Measurements from ENCODE around the gene IL17F. TPM values are rescaled to one million over a fixed set of nuclear protein-coding genes. Genes with fewer than 3 reads are reported as not detected.

IL17F gene
- total RNA-seq, 1 donor from 2014 or later, result not detected

- H3K27ac Mint-ChIP-seq (ENCODE audit: unreplicated experiment), result no peak overlapping the region
- H3K36me3 Mint-ChIP-seq (ENCODE audit: unreplicated experiment), result no peaks in the 10 kb centered on the region
Observed at GRCh38 chr6:52285177-52286068, 41.1 kb upstream of the IL17F start.

GRCh38 chr6:52284460-52285176 is 40.3 kb upstream of the IL17F start, which contains the start of gene MCM3:
Gene MCM3 (minus strand): TSS chr6:52284742. CDS start chr6:52284674, 68 bp downstream.
- H3K36me3 Mint-ChIP-seq (ENCODE audit: unreplicated experiment), result no peaks in the 10 kb centered on the region
- no peak within 1 kb of the TSS for H3K27ac Mint-ChIP-seq (ENCODE audit: unreplicated experiment)
- TF ChIP-seq CTCF (IDR thresholded peaks at IDR 0.05; ENCODE audit: partially characterized antibody, unreplicated experiment), result peak; percentile 16
- peak within 1 kb of the TSS; percentile 58 for H3K4me3 Mint-ChIP-seq (ENCODE audit: unreplicated experiment)
- DNase-seq, result peak; percentile 93
- no peaks in the 10 kb centered on the region for H3K4me1 Mint-ChIP-seq (ENCODE audit: low read depth, unreplicated experiment)
- no peaks in the 10 kb centered on the region for H3K9me3 Mint-ChIP-seq (ENCODE audit: unreplicated experiment)
- no peaks in the 10 kb centered on the region for H3K27me3 Mint-ChIP-seq (ENCODE audit: unreplicated experiment)

More at GRCh38 chr6:52285177-52286068, 41.1 kb upstream of the IL17F start:
- no peak for TF ChIP-seq CTCF (IDR thresholded peaks at IDR 0.05; ENCODE audit: partially characterized antibody, unreplicated experiment)
- H3K9me3 Mint-ChIP-seq (ENCODE audit: unreplicated experiment), result no peaks in the 10 kb centered on the region
- no peak for DNase-seq
- no peaks in the 10 kb centered on the region for H3K27me3 Mint-ChIP-seq (ENCODE audit: unreplicated experiment)
- no peaks in the 10 kb centered on the region for H3K4me1 Mint-ChIP-seq (ENCODE audit: low read depth, unreplicated experiment)
- H3K4me3 Mint-ChIP-seq (ENCODE audit: unreplicated experiment), result no peak overlapping the region

- Mint-ChIP-seq H3K4me3 (ENCODE audit: unreplicated experiment) (no peak overlapping the region), H3K27ac (ENCODE audit: unreplicated experiment) (no peak overlapping the region), H3K27me3 (ENCODE audit: unreplicated experiment) (no peaks in the 10 kb centered on the region), H3K36me3 (ENCODE audit: unreplicated experiment) (no peaks in the 10 kb centered on the region), H3K4me1 (ENCODE audit: low read depth, unreplicated experiment) (no peaks in the 10 kb centered on the region), H3K9me3 (ENCODE audit: unreplicated experiment) (no peaks in the 10 kb centered on the region)
- peak; percentile 62 for DNase-seq
- no peak for TF ChIP-seq CTCF (IDR thresholded peaks at IDR 0.05; ENCODE audit: partially characterized antibody, unreplicated experiment)
Observed at GRCh38 chr6:52284131-52284459, 39.8 kb upstream of the IL17F start.

GRCh38 chr6:52283111-52283510 is 38.8 kb upstream of the IL17F start:
- H3K4me1 Mint-ChIP-seq (ENCODE audit: low read depth, unreplicated experiment), result no peaks in the 10 kb centered on the region
- peak overlapping the region; percentile 58 for H3K4me3 Mint-ChIP-seq (ENCODE audit: unreplicated experiment)
- no peak for TF ChIP-seq CTCF (IDR thresholded peaks at IDR 0.05; ENCODE audit: partially characterized antibody, unreplicated experiment)
- H3K27ac Mint-ChIP-seq (ENCODE audit: unreplicated experiment), result no peak overlapping the region
- no peaks in the 10 kb centered on the region for H3K27me3 Mint-ChIP-seq (ENCODE audit: unreplicated experiment)
- DNase-seq, result no peak
- H3K36me3 Mint-ChIP-seq (ENCODE audit: unreplicated experiment), result no peaks in the 10 kb centered on the region
- H3K9me3 Mint-ChIP-seq (ENCODE audit: unreplicated experiment), result no peaks in the 10 kb centered on the region

GRCh38 chr6:52276130-52276529 is 31.8 kb upstream of the IL17F start:
- Mint-ChIP-seq H3K4me1 (ENCODE audit: low read depth, unreplicated experiment) (no peaks in the 10 kb centered on the region), H3K36me3 (ENCODE audit: unreplicated experiment) (no peaks in the 10 kb centered on the region), H3K27ac (ENCODE audit: unreplicated experiment) (no peak overlapping the region), H3K9me3 (ENCODE audit: unreplicated experiment) (no peaks in the 10 kb centered on the region), H3K4me3 (ENCODE audit: unreplicated experiment) (no peak overlapping the region), H3K27me3 (ENCODE audit: unreplicated experiment) (no peaks in the 10 kb centered on the region)
- TF ChIP-seq CTCF (IDR thresholded peaks at IDR 0.05; ENCODE audit: partially characterized antibody, unreplicated experiment), result no peak
- no peak for DNase-seq

All from glutamatergic neuron (in vitro differentiated cells).